Cerebellar cortex (tissue), 1 donor: ENCODE measurements around the gene ATRAID.
"Not testable (repeated sequence)": the region's sequence is repeated elsewhere in the genome, so short reads cannot be mapped to it uniquely, and the experiment has no call there.

Experiments used
- DNase-seq: peaks from one replicate; pipeline ENCODE4 v3.0.0-alpha.2; 2015; ENCODE audit warnings: low spot score

Gene ATRAID

GRCh38 chr2:27194538-27195354, 17.1 kb upstream of the ATRAID start:
- no peak for DNase-seq

- not testable (repeated sequence) for DNase-seq
Measured at GRCh38 chr2:27195799-27196198, 16.0 kb upstream of the ATRAID start.

- DNase-seq, result not testable (repeated sequence)
Measured at GRCh38 chr2:27198068-27198467, 13.8 kb upstream of the ATRAID start.

- no peak for DNase-seq
Measured at GRCh38 chr2:27198627-27199026, 13.2 kb upstream of the ATRAID start.

- DNase-seq, result no peak
Measured at GRCh38 chr2:27199241-27199640, 12.6 kb upstream of the ATRAID start.

- no peak for DNase-seq
Measured at GRCh38 chr2:27201675-27202074, 10.2 kb upstream of the ATRAID start.

- DNase-seq, result no peak
Measured at GRCh38 chr2:27202854-27203253, 9.0 kb upstream of the ATRAID start.

- no peak for DNase-seq
Measured at GRCh38 chr2:27203741-27204140, 8.1 kb upstream of the ATRAID start.

GRCh38 chr2:27204566-27204965, 7.3 kb upstream of the ATRAID start:
- no peak for DNase-seq

GRCh38 chr2:27205206-27205605, 6.6 kb upstream of the ATRAID start:
- DNase-seq, result no peak

GRCh38 chr2:27206346-27206745, 5.5 kb upstream of the ATRAID start:
- DNase-seq, result no peak

GRCh38 chr2:27208486-27209050, 3.3 kb upstream of the ATRAID start:
- DNase-seq, result no peak

- no peak for DNase-seq
Measured at GRCh38 chr2:27209621-27210401, 2.0 kb upstream of the ATRAID start.

GRCh38 chr2:27211241-27211942, 449 bp upstream of the ATRAID start:
- DNase-seq, result no peak

- DNase-seq, result no peak
Measured at GRCh38 chr2:27212626-27213471, 1.0 kb downstream of the ATRAID start.

- DNase-seq, result no peak
Measured at GRCh38 chr2:27214941-27215340, 3.1 kb downstream of the ATRAID start.

GRCh38 chr2:27216416-27217137, 4.7 kb downstream of the ATRAID start:
- no peak for DNase-seq

GRCh38 chr2:27217173-27218121, 5.6 kb downstream of the ATRAID start, which contains the start of gene CAD:
Gene CAD (plus strand): TSS chr2:27217369. CDS start chr2:27217552, 183 bp downstream.
- peak; percentile 84 for DNase-seq

GRCh38 chr2:27218614-27219013, 6.8 kb downstream of the ATRAID start:
- no peak for DNase-seq
